ENCODE data around the gene STRAP.
"Not testable (repeated sequence)": the region's sequence is repeated elsewhere in the genome, so short reads cannot be mapped to it uniquely, and the experiment has no call there.

The STRAP gene

DNA sequence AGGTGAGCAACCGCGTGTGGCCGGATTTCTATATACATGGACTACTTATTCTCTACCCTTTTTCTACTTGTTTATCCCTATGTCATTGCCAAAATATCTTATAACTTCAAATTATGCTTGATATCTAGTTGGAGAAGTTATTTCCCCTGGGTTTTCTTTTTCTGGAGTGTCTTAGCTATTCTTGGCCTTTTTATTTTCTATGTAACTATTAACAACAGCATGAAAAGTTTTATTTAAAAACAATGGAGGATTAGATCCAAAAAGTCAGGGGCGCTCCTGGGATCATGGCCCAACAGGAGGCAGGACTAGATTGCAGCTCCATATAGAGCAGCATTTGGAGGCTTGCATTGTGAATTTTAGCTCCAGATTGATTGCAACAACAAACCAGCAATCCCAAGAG is 8.6 kb upstream of the STRAP start:
- no peak for DNase-seq

- not testable (repeated sequence) for DNase-seq
These were observed 7.5 kb upstream of the STRAP start for GRCh38 chr12:15874556-15875145.

DNA sequence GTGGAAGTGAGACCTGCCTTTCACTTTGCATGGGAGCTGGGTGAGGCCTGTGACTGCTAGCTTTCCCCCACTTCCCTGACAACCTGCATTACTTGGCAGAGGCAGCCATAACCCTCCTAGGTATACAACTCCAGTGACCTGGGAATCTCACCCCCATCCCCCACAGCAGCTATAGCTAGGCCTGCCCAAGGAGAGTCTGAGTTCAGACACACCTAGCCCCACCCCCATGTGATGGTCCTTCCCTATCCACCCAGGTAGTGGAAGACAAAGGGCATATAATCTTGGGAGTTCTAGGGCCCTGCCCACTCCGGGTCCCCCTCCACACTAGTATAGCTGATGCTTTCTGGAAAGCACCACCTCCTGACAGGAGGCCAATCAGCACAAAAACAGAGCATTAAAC is 6.3 kb upstream of the STRAP start:
- DNase-seq = no peak

DNA sequence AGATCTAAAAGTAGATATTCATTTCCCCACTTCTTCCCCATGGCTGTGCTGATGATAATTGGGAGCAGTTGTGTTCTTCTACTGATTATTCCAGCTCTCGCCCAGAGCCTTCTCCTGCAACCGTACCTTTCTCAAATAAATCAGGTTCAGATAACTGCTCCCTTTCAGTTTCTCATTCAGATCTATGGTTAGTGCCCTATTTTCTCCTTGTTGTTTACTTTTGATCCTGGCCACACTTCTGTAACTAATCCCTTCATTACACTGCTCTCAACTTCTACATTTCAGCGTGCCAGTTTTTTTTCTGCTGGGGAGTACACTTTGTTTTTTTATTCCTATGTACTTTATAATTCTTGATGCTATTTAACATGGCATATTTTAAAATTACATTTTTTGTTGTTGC is 2.8 kb upstream of the STRAP start:
- no peak for DNase-seq

- DNase-seq = no peak
These were observed 1.5 kb upstream of the STRAP start for GRCh38 chr12:15880721-15881120.

GRCh38 chr12:15883536-15883935 is 1.3 kb downstream of the STRAP start:
- no peak for DNase-seq

GRCh38 chr12:15886372-15887042 is 4.3 kb downstream of the STRAP start:
- DNase-seq = no peak

- DNase-seq = no peak
These were observed 5.0 kb downstream of the STRAP start for GRCh38 chr12:15887043-15887817.

- no peak for DNase-seq
These were observed 10.6 kb downstream of the STRAP start for GRCh38 chr12:15892645-15893259.

- no peak for DNase-seq
These were observed 11.1 kb downstream of the STRAP start for GRCh38 chr12:15893260-15893659.

GRCh38 chr12:15896867-15897266 is 14.7 kb downstream of the STRAP start:
- DNase-seq = no peak

- no peak for DNase-seq
These were observed 15.2 kb downstream of the STRAP start for GRCh38 chr12:15897433-15897832.

DNA sequence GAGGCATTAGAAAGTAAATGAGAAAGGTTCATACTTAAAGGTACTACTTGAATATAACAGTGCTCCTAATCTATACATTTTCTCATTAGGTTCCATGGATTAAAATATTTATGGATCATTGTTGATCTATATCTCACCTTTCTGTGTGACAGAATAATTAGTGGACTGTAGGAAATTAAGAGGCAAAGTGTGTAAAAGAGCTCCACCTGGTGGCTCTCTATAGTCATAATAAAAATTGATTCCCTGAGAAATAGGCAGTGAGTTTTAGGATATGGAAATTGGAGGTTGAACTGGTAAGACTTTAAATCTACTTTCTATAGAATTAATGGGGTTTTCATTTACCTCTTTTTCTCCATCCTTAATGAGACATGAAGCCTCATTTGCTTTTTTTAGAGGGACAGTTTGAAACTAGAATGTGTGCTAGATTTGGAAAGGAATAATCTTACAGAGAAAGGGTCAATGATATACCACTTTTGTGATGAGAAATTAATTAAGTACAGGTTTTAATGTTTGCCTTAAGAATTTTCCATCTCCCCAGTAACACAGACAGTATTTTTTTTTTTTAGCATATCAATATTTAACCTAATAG is 17.2 kb downstream of the STRAP start:
- DNase-seq = peak; percentile 2 to 22

- DNase-seq = no peak
These were observed 22.3 kb downstream of the STRAP start for GRCh38 chr12:15904378-15904920.

DNA sequence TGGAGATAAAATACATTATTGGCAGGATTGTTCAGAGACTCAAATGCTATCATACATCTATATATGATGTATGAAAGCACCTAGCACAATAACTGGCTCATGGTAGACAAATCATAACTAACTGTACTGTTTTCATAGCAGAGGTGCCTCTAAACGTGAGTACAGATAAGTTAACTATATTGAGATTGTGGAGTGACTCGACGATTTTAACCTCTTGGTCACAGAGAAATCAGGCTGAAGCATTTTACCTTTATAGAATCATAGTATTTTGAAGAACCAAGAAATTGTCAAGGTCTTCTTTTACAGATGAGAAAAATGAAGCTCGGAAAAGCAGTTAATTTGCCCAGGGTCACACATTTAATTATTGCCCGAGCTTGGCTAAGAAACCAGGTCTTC is 28.3 kb downstream of the STRAP start:
- no peak for DNase-seq

DNA sequence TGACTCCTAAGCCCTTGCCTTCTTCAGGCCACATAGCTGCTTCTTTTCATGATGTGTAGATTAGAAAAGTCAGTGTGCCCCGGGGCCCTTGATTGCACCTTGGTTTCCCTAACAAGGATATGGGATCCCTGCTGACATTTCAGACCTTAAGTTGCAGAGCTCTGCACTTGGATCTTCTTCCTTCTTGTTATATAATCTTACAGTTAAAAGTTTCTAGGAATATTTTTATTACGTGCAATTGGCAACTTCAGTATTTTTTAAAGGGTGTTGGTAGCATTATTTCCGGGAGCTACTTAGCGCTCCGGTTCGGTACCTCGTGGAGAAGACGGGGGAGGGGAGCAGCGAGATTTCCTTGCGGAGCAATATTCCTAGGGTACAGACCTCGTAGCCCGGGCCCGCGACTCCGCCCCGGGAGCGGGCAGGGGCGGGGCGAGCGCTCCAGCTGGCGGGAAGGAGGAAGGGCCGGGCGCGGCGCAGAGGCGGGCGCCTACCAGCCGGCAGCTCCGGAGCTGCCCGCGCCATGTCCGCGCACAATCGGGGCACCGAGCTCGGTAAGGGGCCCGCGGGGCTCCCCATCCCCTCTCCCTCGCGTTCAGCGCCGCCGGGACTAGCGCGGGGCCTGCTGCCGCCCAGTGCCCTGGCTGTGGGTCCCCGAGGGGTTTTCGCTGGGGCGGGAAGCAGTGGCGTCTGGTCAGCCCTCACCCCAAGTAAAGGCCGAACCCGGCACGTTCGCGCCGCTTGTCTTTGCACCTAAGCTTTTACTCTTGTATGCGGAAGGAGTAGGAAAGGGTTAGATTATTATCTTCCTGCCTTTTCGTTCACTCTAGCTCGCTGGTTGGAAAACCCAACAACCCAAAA is 28.9 kb downstream of the STRAP start, which contains the start of gene DERA:
Gene DERA, plus strand, starts transcription at position 469 of the 858 bp plus-strand sequence. Its CDS starts 52 bp downstream, at position 521.
- peak; percentile 58 to 70 for DNase-seq

DNA sequence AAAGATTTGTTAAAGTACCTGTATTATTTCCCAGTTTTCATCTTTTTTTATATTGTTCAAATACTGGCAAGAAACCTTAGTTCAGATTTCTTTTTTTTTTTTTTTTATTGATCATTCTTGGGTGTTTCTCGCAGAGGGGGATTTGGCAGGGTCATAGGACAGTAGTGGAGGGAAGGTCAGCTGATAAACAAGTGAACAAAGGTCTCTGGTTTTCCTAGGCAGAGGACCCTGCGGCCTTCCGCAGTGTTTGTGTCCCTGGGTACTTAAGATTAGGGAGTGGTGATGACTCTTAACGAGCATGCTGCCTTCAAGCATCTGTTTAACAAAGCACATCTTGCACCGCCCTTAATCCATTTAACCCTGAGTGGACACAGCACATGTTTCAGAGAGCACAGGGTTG is 29.7 kb downstream of the STRAP start:
- not testable (repeated sequence) for DNase-seq

DNA sequence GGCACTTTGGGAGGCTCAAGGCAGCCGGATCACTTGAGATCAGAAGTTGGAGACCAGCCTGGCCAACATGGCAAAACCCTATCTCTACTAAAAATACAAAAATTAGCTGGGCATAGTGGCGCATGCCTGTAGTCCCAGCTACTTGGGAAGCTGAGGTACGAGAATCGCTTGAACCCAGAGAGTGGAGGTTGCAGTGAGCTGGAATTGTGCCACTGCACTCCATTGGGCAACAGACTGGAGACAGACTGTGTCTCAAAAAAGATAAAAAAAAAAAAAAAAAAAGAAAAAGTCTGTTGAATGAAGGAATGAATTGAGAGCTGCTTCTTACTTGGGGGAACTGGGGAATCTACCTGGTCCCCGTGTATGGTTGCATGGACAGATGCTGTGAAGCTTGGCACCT is 31.9 kb downstream of the STRAP start:
- DNase-seq = not testable (repeated sequence)

DNA sequence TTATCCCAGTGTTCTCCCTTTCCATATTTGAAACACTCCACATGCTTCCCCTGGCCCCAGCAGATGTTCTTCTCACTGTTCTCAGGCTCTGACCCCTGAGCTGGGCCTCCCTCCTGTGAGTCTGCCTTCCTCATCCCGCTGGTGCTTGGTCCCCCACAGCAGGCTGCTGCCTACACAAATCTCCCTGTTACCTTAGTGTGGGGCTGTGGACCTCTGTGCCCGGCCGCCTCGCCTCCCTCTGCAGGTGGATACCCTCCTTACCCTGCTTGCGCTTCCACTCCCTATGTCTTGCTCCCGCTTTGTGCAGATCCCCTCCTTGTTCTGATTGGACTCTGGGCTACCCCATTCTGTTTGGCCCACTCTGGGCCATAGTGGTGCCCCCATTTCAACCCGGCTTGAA is 35.9 kb downstream of the STRAP start:
- no peak for DNase-seq

GRCh38 chr12:15919418-15919817 is 37.2 kb downstream of the STRAP start:
- DNase-seq = no peak

DNA sequence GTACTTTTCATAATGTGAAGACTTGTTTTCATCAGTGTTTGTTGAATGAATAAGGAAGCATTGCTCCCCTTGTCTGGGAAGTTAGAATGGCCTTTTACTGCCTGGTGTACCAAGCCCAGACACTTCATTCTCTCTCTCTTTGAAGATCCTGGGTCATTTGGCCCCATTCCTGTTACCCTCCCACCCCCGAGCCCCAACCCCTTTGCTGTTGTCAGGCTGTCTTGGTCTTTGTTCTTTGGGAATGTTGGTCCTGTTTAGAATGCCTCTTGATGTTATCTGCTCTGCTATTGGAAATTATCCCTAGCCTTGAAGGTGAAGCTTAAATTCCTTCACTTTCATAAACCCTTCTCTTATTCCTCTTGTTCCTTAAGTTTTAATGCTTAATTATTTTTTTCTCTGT is 42.8 kb downstream of the STRAP start:
- no peak for DNase-seq

GRCh38 chr12:15928346-15928745 is 46.2 kb downstream of the STRAP start:
- DNase-seq = no peak

Measured in NCI-H524 (cell line).